Loucy (cell line): ENCODE data around the gene MTHFD2L.

Source experiments
- H2AFZ ChIP-seq: fragments of 200-600 bp; sonication (generic); 2 replicates; pipeline ENCODE4 v1.6.0; 2016; ENCODE audit warnings: antibody characterized with exemption, mild to moderate bottlenecking, low read length, moderate library complexity
- H3F3A ChIP-seq: fragments of 200-600 bp; 2 replicates; pipeline ENCODE4 v1.6.0; 2016; ENCODE audit warnings: antibody characterized with exemption, low read depth, mild to moderate bottlenecking
- H3K27me3 ChIP-seq: fragments of 200-600 bp; sonication (generic); 2 replicates; pipeline ENCODE4 v1.6.1; 2014; ENCODE audit warnings: low read length, mild to moderate bottlenecking; ENCODE audit not compliant: insufficient read depth, poor library complexity, severe bottlenecking
- H3K36me3 ChIP-seq: fragments of 200-600 bp; sonication (generic); 2 replicates; pipeline ENCODE4 v1.6.1; 2016; ENCODE audit warnings: low read length; ENCODE audit not compliant: insufficient read depth
- H3K4me1 ChIP-seq: fragments of 200-600 bp; sonication (generic); 2 replicates; pipeline ENCODE4 v1.5.1; 2014; ENCODE audit warnings: low read length, mild to moderate bottlenecking; ENCODE audit not compliant: insufficient read depth, poor library complexity, severe bottlenecking
- H3K4me2 ChIP-seq: fragments of 200-600 bp; sonication (generic); 2 replicates; pipeline ENCODE4 v1.6.0; 2014; ENCODE audit warnings: antibody characterized with exemption, low read length, low read depth, mild to moderate bottlenecking; ENCODE audit not compliant: poor library complexity, severe bottlenecking
- H3K4me3 ChIP-seq: fragments of 200-600 bp; sonication (generic); 2 replicates; pipeline ENCODE4 v1.5.1; 2014; ENCODE audit warnings: low read length, mild to moderate bottlenecking, mixed read lengths; ENCODE audit not compliant: poor library complexity, severe bottlenecking
- H3K79me2 ChIP-seq: fragments of 200-600 bp; sonication (generic); 2 replicates; pipeline ENCODE4 v1.6.1; 2014; ENCODE audit warnings: low read length; ENCODE audit not compliant: insufficient read depth
- H3K9ac ChIP-seq: fragments of 200-600 bp; sonication (generic); 2 replicates; pipeline ENCODE4 v1.6.0; 2014; ENCODE audit warnings: mild to moderate bottlenecking, low read depth, low read length, moderate library complexity; ENCODE audit not compliant: poor library complexity, severe bottlenecking
- H3K9me2 ChIP-seq: fragments of 200-600 bp; sonication (generic); replicated peaks from 2 replicates; pipeline ENCODE4 v1.6.1; 2016; ENCODE audit warnings: low read depth, low read length, mixed read lengths
- H3K9me3 ChIP-seq: fragments of 200-600 bp; sonication (generic); 2 replicates; pipeline ENCODE4 v1.6.1; 2014; ENCODE audit warnings: mild to moderate bottlenecking, antibody characterized with exemption, low read length, low read depth; ENCODE audit not compliant: insufficient read depth
- H4K20me1 ChIP-seq: fragments of 200-600 bp; sonication (generic); 2 replicates; pipeline ENCODE4 v1.6.0; 2014; ENCODE audit warnings: antibody characterized with exemption, low read length, mild to moderate bottlenecking; ENCODE audit not compliant: insufficient read depth, poor library complexity, severe bottlenecking
- EZH2phosphoT487 ChIP-seq: fragments of 200-600 bp; IDR thresholded peaks from 2 replicates; pipeline ENCODE4 v1.6.1; 2018; ENCODE audit warnings: antibody characterized with exemption, mild to moderate bottlenecking, moderate library complexity, borderline replicate concordance
- TF ChIP-seq, protein P1 (sequence below): fragments of 200-600 bp; sonication (generic); conservative IDR thresholded peaks from 2 replicates; pipeline ENCODE4 v1.5.1; 2014; ENCODE audit warnings: mild to moderate bottlenecking, antibody characterized with exemption, low read length

MTHFD2L gene

DNA sequence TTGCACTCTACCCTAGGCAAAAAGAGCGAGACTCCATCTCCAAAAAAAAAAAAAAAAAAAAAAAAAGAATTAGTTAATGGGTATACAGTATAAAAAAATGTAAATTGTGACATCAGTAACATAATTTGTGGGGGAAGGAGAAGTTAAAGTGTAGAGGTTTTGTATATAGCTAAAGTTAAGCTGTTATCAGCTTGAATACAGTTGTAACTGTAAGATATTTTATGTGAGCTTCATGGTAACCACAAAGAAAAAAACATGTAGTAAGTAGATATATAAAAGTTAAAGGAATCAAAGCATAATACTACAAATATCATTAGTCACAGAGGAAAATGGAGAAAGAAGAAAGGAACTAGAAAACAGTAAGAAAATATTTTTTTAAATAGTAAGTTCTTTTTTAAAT, 97.2 kb downstream of the MTHFD2L start:
- TF ChIP-seq, protein P1, sequence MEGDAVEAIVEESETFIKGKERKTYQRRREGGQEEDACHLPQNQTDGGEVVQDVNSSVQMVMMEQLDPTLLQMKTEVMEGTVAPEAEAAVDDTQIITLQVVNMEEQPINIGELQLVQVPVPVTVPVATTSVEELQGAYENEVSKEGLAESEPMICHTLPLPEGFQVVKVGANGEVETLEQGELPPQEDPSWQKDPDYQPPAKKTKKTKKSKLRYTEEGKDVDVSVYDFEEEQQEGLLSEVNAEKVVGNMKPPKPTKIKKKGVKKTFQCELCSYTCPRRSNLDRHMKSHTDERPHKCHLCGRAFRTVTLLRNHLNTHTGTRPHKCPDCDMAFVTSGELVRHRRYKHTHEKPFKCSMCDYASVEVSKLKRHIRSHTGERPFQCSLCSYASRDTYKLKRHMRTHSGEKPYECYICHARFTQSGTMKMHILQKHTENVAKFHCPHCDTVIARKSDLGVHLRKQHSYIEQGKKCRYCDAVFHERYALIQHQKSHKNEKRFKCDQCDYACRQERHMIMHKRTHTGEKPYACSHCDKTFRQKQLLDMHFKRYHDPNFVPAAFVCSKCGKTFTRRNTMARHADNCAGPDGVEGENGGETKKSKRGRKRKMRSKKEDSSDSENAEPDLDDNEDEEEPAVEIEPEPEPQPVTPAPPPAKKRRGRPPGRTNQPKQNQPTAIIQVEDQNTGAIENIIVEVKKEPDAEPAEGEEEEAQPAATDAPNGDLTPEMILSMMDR: no peak
- no peak for TF ChIP-seq EZH2phosphoT487
- H3K4me3 ChIP-seq: no peak overlapping the region
- no peak overlapping the region for H3K4me2 ChIP-seq

DNA sequence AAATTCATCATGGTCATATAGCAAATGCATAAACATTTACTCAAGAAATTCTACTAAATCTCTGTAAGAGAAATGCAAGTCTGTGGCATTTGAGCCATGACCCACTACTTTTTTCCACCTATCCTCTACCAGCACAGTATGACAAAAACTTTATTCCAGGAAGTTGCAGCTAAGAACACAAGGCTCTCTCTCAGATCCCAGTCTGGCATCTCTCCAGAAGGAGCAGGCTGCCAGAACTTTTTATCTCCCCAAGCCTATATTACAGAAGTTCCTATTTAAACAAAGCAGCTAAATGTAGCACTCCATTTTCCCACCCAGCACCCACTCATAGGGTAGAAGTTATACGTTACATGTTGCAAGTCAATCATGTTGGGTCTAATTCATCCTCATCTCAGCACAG, 101.0 kb downstream of the MTHFD2L start:
- H3K4me3 ChIP-seq: no peak overlapping the region
- H3K36me3 ChIP-seq: no peaks in the 10 kb centered on the region
- no peak for TF ChIP-seq EZH2phosphoT487
- TF ChIP-seq, protein P1: no peak
- H3K79me2 ChIP-seq: no peaks in the 10 kb centered on the region
- H3K9me3 ChIP-seq: peaks cover 4% of the 10 kb centered on the region; the same call in 1 of the 2 replicates
- peaks cover 6% of the 10 kb centered on the region for H3K4me1 ChIP-seq
- H3F3A ChIP-seq: peaks cover 3% of the 10 kb centered on the region; the same call in 1 of the 2 replicates
- H3K9ac ChIP-seq: no peak overlapping the region
- no peaks in the 10 kb centered on the region for H4K20me1 ChIP-seq
- no peak overlapping the region for H3K4me2 ChIP-seq
- no peaks in the 10 kb centered on the region for H3K9me2 ChIP-seq
- H2AFZ ChIP-seq: no peak overlapping the region
- no peaks in the 10 kb centered on the region for H3K27me3 ChIP-seq

More for the DNA sequence above, 97.2 kb downstream of the MTHFD2L start:
- Histone ChIP-seq H3F3A (peaks cover 3% of the 10 kb centered on the region; the same call in 1 of the 2 replicates), H2AFZ (no peak overlapping the region), H3K27me3 (no peaks in the 10 kb centered on the region), H3K9ac (no peak overlapping the region), H3K79me2 (no peaks in the 10 kb centered on the region), H3K9me2 (no peaks in the 10 kb centered on the region), H3K36me3 (no peaks in the 10 kb centered on the region), H4K20me1 (no peaks in the 10 kb centered on the region), H3K4me1 (peaks cover 6% of the 10 kb centered on the region), H3K9me3 (peaks cover 18% of the 10 kb centered on the region)

DNA sequence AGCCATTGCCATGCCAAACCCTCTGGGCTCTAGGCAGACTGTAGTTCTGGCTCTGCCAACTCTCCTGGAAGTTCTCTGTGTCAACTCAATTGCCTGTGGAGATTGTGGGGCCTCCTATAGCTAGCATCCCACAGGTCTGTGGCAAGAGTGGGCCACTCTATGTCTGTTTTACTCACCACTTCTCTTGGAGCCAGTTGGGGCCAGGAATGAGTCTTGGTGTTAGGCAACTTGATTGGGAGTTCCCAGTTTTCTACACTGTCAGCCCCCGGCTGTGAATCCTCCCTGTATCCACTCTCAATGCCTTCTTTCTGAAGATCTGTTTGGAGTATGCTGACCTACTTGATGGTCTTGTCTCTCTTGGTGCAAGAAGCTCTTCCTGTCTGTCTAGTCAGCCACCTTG, 102.1 kb downstream of the MTHFD2L start:
- no peaks in the 10 kb centered on the region for H3K79me2 ChIP-seq
- peaks cover 2% of the 10 kb centered on the region; the same call in 1 of the 2 replicates for H3F3A ChIP-seq
- H3K4me3 ChIP-seq: no peak overlapping the region
- no peaks in the 10 kb centered on the region for H3K9me3 ChIP-seq
- H3K36me3 ChIP-seq: no peaks in the 10 kb centered on the region
- H2AFZ ChIP-seq: no peak overlapping the region
- H4K20me1 ChIP-seq: no peaks in the 10 kb centered on the region
- H3K9me2 ChIP-seq: no peaks in the 10 kb centered on the region
- H3K27me3 ChIP-seq: no peaks in the 10 kb centered on the region
- TF ChIP-seq, protein P1: no peak
- no peak for TF ChIP-seq EZH2phosphoT487
- H3K4me1 ChIP-seq: peaks cover 6% of the 10 kb centered on the region
- no peak overlapping the region for H3K4me2 ChIP-seq
- no peak overlapping the region for H3K9ac ChIP-seq
